WTC11 (cell line): ENCODE measurements around the gene RAMP1. TPM values are rescaled to one million over a fixed set of nuclear protein-coding genes. Genes with fewer than 3 reads are reported as not detected.

ENCODE experiments used
- ATAC-seq: fragments of 200-7000 bp; cut with Tn5 transposase; 2 replicates; pipeline ENCODE4 v1.10.0; 2021; ENCODE audit warnings: mild to moderate bottlenecking, moderate library complexity
- CTCF ChIA-PET: fragments of 300-600 bp; sonication (Branson Sonifier 250); formaldehyde crosslinking; loops from one replicate; lab custom pipeline; 2021; ENCODE audit warnings: antibody characterized with exemption; lab: Charles Lee
- POLR2A ChIA-PET: fragments of 350-600 bp; sonication (Branson Sonifier 250); formaldehyde crosslinking; loops from one replicate; lab custom pipeline; 2021; ENCODE audit warnings: antibody characterized with exemption; lab: Charles Lee
- DNase-seq: peaks from one replicate; pipeline ENCODE4 v3.0.0; 2021; ENCODE audit warnings: low spot score
- H3K27ac Mint-ChIP-seq: 2 replicates; pipeline ENCODE4 v1.8.0; 2021; ENCODE audit warnings: mixed read lengths
- H3K27me3 Mint-ChIP-seq: 2 replicates; pipeline ENCODE4 v1.8.0; 2021; ENCODE audit warnings: low read depth, mild to moderate bottlenecking, moderate library complexity, mixed read lengths
- H3K36me3 Mint-ChIP-seq: 2 replicates; pipeline ENCODE4 v1.8.0; 2021; ENCODE audit warnings: mixed read lengths
- H3K4me1 Mint-ChIP-seq: 2 replicates; pipeline ENCODE4 v1.8.0; 2022; ENCODE audit warnings: mixed read lengths
- H3K4me3 Mint-ChIP-seq: 2 replicates; pipeline ENCODE4 v1.8.0; 2021; ENCODE audit warnings: mild to moderate bottlenecking, moderate library complexity, mixed read lengths
- H3K9me3 Mint-ChIP-seq: 2 replicates; pipeline ENCODE4 v1.8.0; 2021; ENCODE audit warnings: mixed read lengths
- AR ChIP-seq: fragments of 250-450 bp; sonication (Bioruptor Pico); IDR thresholded peaks from 2 replicates; pipeline ENCODE4 v1.9.0; 2021; ENCODE audit warnings: mild to moderate bottlenecking
- ATF2 ChIP-seq: sonication (generic); formaldehyde crosslinking; IDR thresholded peaks from 2 replicates; pipeline ENCODE4 v1.8.1; 2022; ENCODE audit warnings: low read depth, missing genetic modification reagents, borderline replicate concordance
- ATF6 ChIP-seq: sonication (generic); formaldehyde crosslinking; IDR thresholded peaks from 2 replicates; pipeline ENCODE4 v1.8.1; 2023; ENCODE audit warnings: mild to moderate bottlenecking, missing genetic modification reagents
- CDX4 ChIP-seq: fragments of 250-450 bp; sonication (Bioruptor Pico); IDR thresholded peaks from 2 replicates; pipeline ENCODE4 v1.9.0; 2021; ENCODE audit warnings: moderate library complexity, mild to moderate bottlenecking, inconsistent platforms, borderline replicate concordance
- CTCF ChIP-seq: fragments of 200-600 bp; IDR thresholded peaks from 2 replicates; pipeline ENCODE4 v1.8.0; 2022; ENCODE audit warnings: antibody characterized with exemption
- E2F4 ChIP-seq: sonication (generic); formaldehyde crosslinking; IDR thresholded peaks from 2 replicates; pipeline ENCODE4 v1.8.1; 2022; ENCODE audit warnings: low read depth, mild to moderate bottlenecking, moderate library complexity, missing genetic modification reagents, borderline replicate concordance
- FOXJ3 ChIP-seq: sonication (generic); formaldehyde crosslinking; IDR thresholded peaks from 2 replicates; pipeline ENCODE4 v1.9.0; 2021; ENCODE audit warnings: missing genetic modification reagents, mild to moderate bottlenecking, borderline replicate concordance
- FOXK1 ChIP-seq: sonication (generic); formaldehyde crosslinking; IDR thresholded peaks from 2 replicates; pipeline ENCODE4 v1.8.0; 2022; ENCODE audit warnings: mild to moderate bottlenecking, moderate library complexity, missing genetic modification reagents
- KAT7 ChIP-seq: sonication (generic); formaldehyde crosslinking; IDR thresholded peaks from 2 replicates; pipeline ENCODE4 v1.8.1; 2023; ENCODE audit warnings: missing genetic modification reagents, mild to moderate bottlenecking, borderline replicate concordance
- MLX ChIP-seq: sonication (generic); formaldehyde crosslinking; IDR thresholded peaks from 2 replicates; pipeline ENCODE4 v1.8.1; 2023; ENCODE audit warnings: mild to moderate bottlenecking, missing genetic modification reagents, moderate library complexity
- NFYB ChIP-seq: sonication (generic); formaldehyde crosslinking; conservative IDR thresholded peaks from 2 replicates; pipeline ENCODE4 v1.8.0; 2022; ENCODE audit warnings: low read depth, missing genetic modification reagents
- NR2C2 ChIP-seq: sonication (generic); formaldehyde crosslinking; IDR thresholded peaks from 2 replicates; pipeline ENCODE4 v1.8.0; 2022; ENCODE audit warnings: mild to moderate bottlenecking, missing genetic modification reagents
- RORB ChIP-seq: fragments of 250-450 bp; sonication (Bioruptor Pico); IDR thresholded peaks from 2 replicates; pipeline ENCODE4 v1.9.0; 2021; ENCODE audit warnings: mild to moderate bottlenecking
- SMAD3 ChIP-seq: sonication (generic); formaldehyde crosslinking; IDR thresholded peaks from 2 replicates; pipeline ENCODE4 v1.8.0; 2022; ENCODE audit warnings: missing genetic modification reagents, mild to moderate bottlenecking, borderline replicate concordance
- SP1 ChIP-seq: sonication (generic); formaldehyde crosslinking; conservative IDR thresholded peaks from 2 replicates; pipeline ENCODE4 v1.8.1; 2022; ENCODE audit warnings: missing genetic modification reagents
- TCF7 ChIP-seq: sonication (generic); formaldehyde crosslinking; IDR thresholded peaks from 2 replicates; pipeline ENCODE4 v1.8.0; 2022; ENCODE audit warnings: mild to moderate bottlenecking, low read depth, missing genetic modification reagents, moderate library complexity
- TEAD4 ChIP-seq: sonication (generic); formaldehyde crosslinking; IDR thresholded peaks from 2 replicates; pipeline ENCODE4 v1.8.0; 2022; ENCODE audit warnings: mild to moderate bottlenecking, missing genetic modification reagents
- ZNF232 ChIP-seq: sonication (generic); formaldehyde crosslinking; IDR thresholded peaks from 2 replicates; pipeline ENCODE4 v1.8.0; 2022; ENCODE audit warnings: mild to moderate bottlenecking, missing genetic modification reagents
- ZNF317 ChIP-seq: sonication (generic); formaldehyde crosslinking; IDR thresholded peaks from 2 replicates; pipeline ENCODE4 v1.8.1; 2023; ENCODE audit warnings: low read depth, mild to moderate bottlenecking, moderate library complexity, missing genetic modification reagents, borderline replicate concordance
- ZNF416 ChIP-seq: fragments of 250-450 bp; sonication (Bioruptor Pico); IDR thresholded peaks from 2 replicates; pipeline ENCODE4 v1.9.0; 2021; ENCODE audit warnings: mild to moderate bottlenecking, inconsistent platforms
- ZNF425 ChIP-seq: fragments of 250-450 bp; sonication (Bioruptor Pico); conservative IDR thresholded peaks from 2 replicates; pipeline ENCODE4 v1.9.0; 2021; ENCODE audit warnings: mild to moderate bottlenecking
- total RNA-seq: library from RNA; stranded (reverse); gene quantifications from 3 replicates; pipeline ENCODE4 v1.2.3, GENCODE V29; 2021

Gene RAMP1
- total RNA-seq, 1 experiment from 2014 or later, result 1.0 TPM

- TF ChIP-seq ZNF416 (no peak), TCF7 (CRISPR knock-in tag) (no peak), TEAD4 (CRISPR knock-in tag) (no peak), AR (no peak), CTCF (no peak), NR2C2 (CRISPR knock-in tag) (no peak), SP1 (CRISPR knock-in tag) (no peak), ZNF425 (CRISPR knock-in tag) (no peak), ATF2 (no peak)
These were observed 83.1 kb downstream of the RAMP1 start (continued) for GRCh38 chr2:237942513-237942899.

- Mint-ChIP-seq H3K4me1 (peaks cover 17% of the 10 kb centered on the region), H3K9me3 (peaks cover 39% of the 10 kb centered on the region), H3K27me3 (peaks cover 10% of the 10 kb centered on the region), H3K4me3 (no peak overlapping the region), H3K36me3 (peaks cover 17% of the 10 kb centered on the region), H3K27ac (no peak overlapping the region)
- CTCF ChIA-PET, result interaction anchor here (1.8 kb wide), 1 partner anchor 20 kb away, joined by 5 read pairs; no protein-coding TSS in a partner anchor
- ATAC-seq (no peak), DNase-seq (no peak)
- POLR2A ChIA-PET, result no interaction called here
- TF ChIP-seq ATF6 (no peak), RORB (no peak), ATF2 (no peak), FOXJ3 (CRISPR knock-in tag) (no peak), ZNF232 (CRISPR knock-in tag) (no peak), ZNF317 (no peak), MLX (CRISPR knock-in tag) (no peak), NFYB (CRISPR knock-in tag) (no peak), E2F4 (CRISPR knock-in tag) (no peak), KAT7 (no peak), CDX4 (CRISPR knock-in tag) (no peak), TCF7 (CRISPR knock-in tag) (no peak), SMAD3 (CRISPR knock-in tag) (no peak), FOXK1 (CRISPR knock-in tag) (no peak)
These were observed 84.1 kb downstream of the RAMP1 start for GRCh38 chr2:237943395-237944094.
